B cell (primary cell): ENCODE measurements around the gene RASSF4. TPM values are rescaled to one million over a fixed set of nuclear protein-coding genes. Genes with fewer than 3 reads are reported as not detected.

Experiments
- ATAC-seq: fragments of 200-7000 bp; cut with Tn5 transposase; one replicate; pipeline ENCODE4 v1.10.0; 2021; ENCODE audit warnings: low read depth, mild to moderate bottlenecking, moderate number of reproducible peaks, moderate library complexity
- CTCF ChIA-PET: fragments of 350-600 bp; sonication (Branson Sonifier 250); formaldehyde crosslinking; loops from one replicate; lab custom pipeline; 2021; ENCODE audit warnings: antibody characterized with exemption, inconsistent platforms; lab: Charles Lee
- POLR2A ChIA-PET: fragments of 350-600 bp; sonication (Branson Sonifier 250); formaldehyde crosslinking; loops from one replicate; lab custom pipeline; 2021; ENCODE audit warnings: antibody characterized with exemption; lab: Charles Lee
- DNase-seq: peaks from one replicate; pipeline ENCODE4 v3.0.0; 2013
- H2AFZ ChIP-seq: 2 replicates; pipeline ENCODE4 v1.6.1; 2012; ENCODE audit warnings: mild to moderate bottlenecking, low read depth, low read length; ENCODE audit not compliant: insufficient read depth, poor library complexity, severe bottlenecking
- H3K27ac ChIP-seq, 2 donors: 1 replicate in 1 of 2; 2 replicates in 1 of 2; pipeline ENCODE4 v1.5.1; 2012 to 2013; ENCODE audit warnings: low read length in 2 of 2, mild to moderate bottlenecking in 2 of 2, moderate library complexity in 1 of 2
- H3K27me3 ChIP-seq, 4 experiments: fragments of 200-600 bp in 1 of 4; sonication (generic) in 1 of 4; replicated peaks in 1 of 4; 1 replicate in 2 of 4; 2 replicates in 2 of 4; pipeline versions ENCODE4 v1.6.1 to v1.7.0; 2013 to 2016; ENCODE audit warnings: low read length in 3 of 4, mild to moderate bottlenecking in 2 of 4, mixed read lengths in 1 of 4, moderate library complexity in 1 of 4; ENCODE audit not compliant: insufficient read depth in 4 of 4, control insufficient read depth in 3 of 4; ENCODE audit errors: control extremely low read depth in 1 of 4
- H3K36me3 ChIP-seq, 2 experiments: replicated peaks in 1 of 2; 1 replicate in 1 of 2; 2 replicates in 1 of 2; pipeline versions ENCODE4 v1.6.1 to v1.7.1; 2013; ENCODE audit warnings: low read length in 1 of 2; ENCODE audit not compliant: insufficient read depth in 2 of 2, control insufficient read depth in 1 of 2; ENCODE audit errors: control extremely low read depth in 1 of 2, extremely low read depth in 1 of 2
- H3K4me1 ChIP-seq, 2 donors: fragments of 200-600 bp in 1 of 2; sonication (generic) in 1 of 2; 1 replicate in 1 of 2; 2 replicates in 1 of 2; pipeline versions ENCODE4 v1.5.1 to v1.6.1; 2013 to 2017; ENCODE audit warnings: low read length in 2 of 2; ENCODE audit not compliant: control insufficient read depth in 2 of 2, insufficient read depth in 2 of 2
- H3K4me2 ChIP-seq: replicated peaks from 2 replicates; pipeline ENCODE3; 2012; ENCODE audit warnings: mild to moderate bottlenecking, low read depth, low read length; ENCODE audit not compliant: poor library complexity, severe bottlenecking
- H3K4me3 ChIP-seq, 5 experiments: fragments of 200-600 bp in 1 of 5; sonication (generic) in 1 of 5; 1 replicate in 3 of 5; 2 replicates in 2 of 5; pipeline versions ENCODE4 v1.5.1 to v1.7.0; 2011 to 2016; ENCODE audit warnings: low read length in 4 of 5, mild to moderate bottlenecking in 4 of 5, low read depth in 2 of 5, control low read depth in 1 of 5, moderate library complexity in 1 of 5; ENCODE audit not compliant: insufficient read depth in 1 of 5; ENCODE audit errors: control extremely low read depth in 1 of 5, extremely low read depth in 1 of 5
- H3K79me2 ChIP-seq: fragments of 200-600 bp; sonication (generic); one replicate; pipeline ENCODE4 v1.6.0; 2016; ENCODE audit warnings: low read length; ENCODE audit not compliant: control insufficient read depth, insufficient read depth
- H3K9ac ChIP-seq: fragments of 200-600 bp; sonication (generic); 2 replicates; pipeline ENCODE4 v1.6.1; 2017; ENCODE audit warnings: mild to moderate bottlenecking, low read length, moderate library complexity
- H3K9me3 ChIP-seq, 3 donors: one replicate each; pipeline versions ENCODE4 v1.6.1 to v1.7.1; 2013; ENCODE audit warnings: low read length in 2 of 3; ENCODE audit not compliant: control insufficient read depth in 2 of 3, insufficient read depth in 1 of 3; ENCODE audit errors: control extremely low read depth in 1 of 3
- H4K20me1 ChIP-seq: 2 replicates; pipeline ENCODE4 v1.6.0; 2012; ENCODE audit warnings: mild to moderate bottlenecking, low read length; ENCODE audit not compliant: insufficient read depth, control insufficient read depth, poor library complexity, severe bottlenecking
- H3K27ac Mint-ChIP-seq: one replicate; pipeline ENCODE4 v1.8.0; 2021; ENCODE audit warnings: mixed read lengths
- H3K27me3 Mint-ChIP-seq: one replicate; pipeline ENCODE4 v1.8.0; 2021; ENCODE audit warnings: mixed read lengths
- H3K4me1 Mint-ChIP-seq: one replicate; pipeline ENCODE4 v1.8.0; 2021; ENCODE audit warnings: mixed read lengths
- H3K4me3 Mint-ChIP-seq: one replicate; pipeline ENCODE4 v1.8.0; 2021; ENCODE audit warnings: mixed read lengths
- H3K9me3 Mint-ChIP-seq: one replicate; pipeline ENCODE4 v1.8.0; 2022; ENCODE audit warnings: mixed read lengths; ENCODE audit not compliant: insufficient read depth
- CTCF ChIP-seq: fragments of 200-600 bp; IDR thresholded peaks from one replicate; pipeline ENCODE4 v1.8.0; 2022; ENCODE audit warnings: antibody characterized with exemption, mild to moderate bottlenecking
- EZH2 ChIP-seq: IDR thresholded peaks from 2 replicates; pipeline ENCODE4 v1.6.1; 2012; ENCODE audit warnings: borderline replicate concordance, low read depth, mild to moderate bottlenecking, moderate library complexity, low read length; ENCODE audit not compliant: insufficient read depth, poor library complexity, severe bottlenecking
- WGBS: methylation state at CpG from one replicate; pipeline ENCODE4 v1.1.5; 2013; ENCODE audit warnings: missing lambda C conversion rate; ENCODE audit not compliant: insufficient coverage; 5-methylcytosine and 5-hydroxymethylcytosine counted together
- intact Hi-C: fragments of 100-400 bp; cut with micrococcal nuclease; formaldehyde crosslinking; loops from one replicate; pipeline ENCODE4 v1.10.0; 2022
- polyA plus RNA-seq: library from polyadenylated mRNA; depleted of rRNA; stranded (reverse); fragments of >200 nt; gene quantifications from 2 replicates; pipeline ENCODE4 v1.2.3, GENCODE V29; 2012
- total RNA-seq, 2 donors: library from RNA; stranded (reverse); fragments of 120-200 nt in 1 of 2; gene quantifications; 1 replicate in 1 of 2; 2 replicates in 1 of 2; pipeline versions ENCODE4 v1.2.3 to v1.2.4, GENCODE V29; 2013 to 2022

Gene RASSF4
- total and polyA plus RNA-seq, 2 donors (not counting 1 experiment from before 2014, with no cell fraction given) = 1.9 to 2.6 TPM

- Mint-ChIP-seq H3K9me3 (no peaks in the 10 kb centered on the region), H3K27ac (no peak overlapping the region), H3K4me1 (peaks cover 26% of the 10 kb centered on the region), H3K27me3 (no peaks in the 10 kb centered on the region), H3K4me3 (no peak overlapping the region)
- TF ChIP-seq EZH2 (no peak), CTCF (no peak)
- 80% methylated on average over 5 of the region's 10 CpGs for WGBS
- Histone ChIP-seq H3K4me2 (no peak overlapping the region), H2AFZ (no peak overlapping the region), H3K27me3 (no peaks in the 10 kb centered on the region), H4K20me1 (peaks cover 5% of the 10 kb centered on the region), H3K79me2 (peaks cover 17% of the 10 kb centered on the region), H3K4me1 (peaks cover 13 to 16% of the 10 kb centered on the region in 2 donors), H3K9me3 (peaks cover 4 to 10% (median 10%) of the 10 kb centered on the region in 3 donors), H3K36me3 (peaks cover 8 to 19% of the 10 kb centered on the region in 2 experiments), H3K9ac (no peak overlapping the region), H3K4me3 (no peak overlapping the region), H3K27ac (no peak overlapping the region)
- POLR2A ChIA-PET = interaction anchor here (1.1 kb wide), 1 partner anchor 40 kb away, joined by 3 read pairs; no protein-coding TSS in a partner anchor
- no peak for ATAC-seq
- intact Hi-C loops = loop anchor here (5.0 to 10.0 kb wide), 3 partner anchors 371 to 1359 kb away; partner anchors contain the start of genes ALOX5, TIMM23 and ZNF32
- CTCF ChIA-PET = interaction anchor here (0.9 to 1.3 kb wide), 2 partner anchors 40 to 71 kb away, joined by 3 to 7 read pairs; no protein-coding TSS in a partner anchor
- DNase-seq = peak; percentile 1
Observed at GRCh38 chr10:45003432-45004000, 43.9 kb downstream of the RASSF4 start.

- H3K4me1 ChIP-seq = peaks cover 15 to 16% of the 10 kb centered on the region in 2 donors
- no peak overlapping the region for H3K4me2 ChIP-seq
- Mint-ChIP-seq H3K4me3 (no peak overlapping the region), H3K9me3 (no peaks in the 10 kb centered on the region), H3K4me1 (peaks cover 25% of the 10 kb centered on the region), H3K27me3 (no peaks in the 10 kb centered on the region), H3K27ac (no peak overlapping the region)
- POLR2A ChIA-PET = no interaction called here
- DNase-seq = no peak
- H3K36me3 ChIP-seq = peaks cover 8 to 19% of the 10 kb centered on the region in 2 experiments
- TF ChIP-seq EZH2 (no peak), CTCF (no peak)
- no peak overlapping the region for H3K4me3 ChIP-seq
- H3K27ac ChIP-seq = no peak overlapping the region
- no peaks in the 10 kb centered on the region for H3K27me3 ChIP-seq
- peaks cover 4 to 10% (median 10%) of the 10 kb centered on the region in 3 donors for H3K9me3 ChIP-seq
- H3K79me2 ChIP-seq = peaks cover 17% of the 10 kb centered on the region
- WGBS = 100% methylated on average over 2 of the region's 3 CpGs
- no peak overlapping the region for H3K9ac ChIP-seq
- intact Hi-C loops = loop anchor here (5.0 to 10.0 kb wide), 3 partner anchors 370 to 1360 kb away; partner anchors contain the start of genes ALOX5, TIMM23 and ZNF32
- H2AFZ ChIP-seq = no peak overlapping the region
- no peak for ATAC-seq
- CTCF ChIA-PET = interaction anchor here (1.2 kb wide), 1 partner anchor 72 kb away, joined by 4 read pairs; no protein-coding TSS in a partner anchor
- H4K20me1 ChIP-seq = peaks cover 5% of the 10 kb centered on the region
Observed at GRCh38 chr10:45004661-45005060, 45.1 kb downstream of the RASSF4 start.
